Stimulated activated memory B cell treated with anti-CD40 and anti-IgM and Interleukin-4, amounts not matched to agents 10 μg/mL and 1 μg/mL and 100 μg/mL, for 72 hours (primary cell): ENCODE results near the gene TRIM44.
"Not testable (repeated sequence)": the region's sequence is repeated elsewhere in the genome, so short reads cannot be mapped to it uniquely, and the experiment has no call there.

Source experiments
- ATAC-seq: fragments of 150-1000 bp; cut with Tn5 transposase; 2 replicates; pipeline ENCODE4 v1.10.0; 2021
- H3K27ac Mint-ChIP-seq: one replicate; pipeline ENCODE4 v1.8.0; 2022; ENCODE audit warnings: mild to moderate bottlenecking, mixed read lengths
- H3K27me3 Mint-ChIP-seq: one replicate; pipeline ENCODE4 v1.8.0; 2022; ENCODE audit warnings: mixed read lengths
- H3K36me3 Mint-ChIP-seq: one replicate; pipeline ENCODE4 v1.8.0; 2022; ENCODE audit warnings: mixed read lengths
- H3K4me1 Mint-ChIP-seq: one replicate; pipeline ENCODE4 v1.8.0; 2022; ENCODE audit warnings: mixed read lengths
- H3K4me3 Mint-ChIP-seq: one replicate; pipeline ENCODE4 v1.8.0; 2022; ENCODE audit warnings: mild to moderate bottlenecking, moderate library complexity, mixed read lengths
- H3K9me3 Mint-ChIP-seq: one replicate; pipeline ENCODE4 v1.8.0; 2022; ENCODE audit warnings: mixed read lengths

Gene TRIM44

DNA sequence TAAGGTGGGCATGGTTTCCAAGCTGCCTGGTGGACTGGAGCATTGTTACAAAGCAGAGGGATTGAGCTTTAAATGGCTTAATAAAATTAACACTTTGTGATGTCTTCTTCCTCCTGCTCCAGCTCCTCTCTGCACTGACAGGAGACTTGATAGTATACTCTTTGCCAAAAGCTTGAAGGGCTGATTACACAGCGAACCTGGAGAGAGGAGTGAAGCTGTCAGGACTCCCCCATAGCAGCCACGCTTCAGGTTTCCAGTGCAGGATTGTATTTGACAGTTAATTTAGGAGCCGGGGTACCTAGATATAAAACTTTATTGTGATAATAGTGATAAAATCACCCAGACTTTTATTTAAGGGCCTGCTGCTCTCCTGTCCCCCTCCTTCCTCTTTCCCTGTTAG lies 50.0 kb downstream of the TRIM44 start:
- Mint-ChIP-seq H3K4me3 (no peak overlapping the region), H3K36me3 (peaks cover 34% of the 10 kb centered on the region), H3K27me3 (no peaks in the 10 kb centered on the region), H3K4me1 (peaks cover 34% of the 10 kb centered on the region), H3K9me3 (peaks cover 13% of the 10 kb centered on the region), H3K27ac (no peak overlapping the region)
- ATAC-seq: no peak

GRCh38 chr11:35714882-35715627 lies 52.5 kb downstream of the TRIM44 start:
- peaks cover 60% of the 10 kb centered on the region for H3K4me1 Mint-ChIP-seq
- peaks cover 16% of the 10 kb centered on the region for H3K9me3 Mint-ChIP-seq
- peaks cover 48% of the 10 kb centered on the region for H3K36me3 Mint-ChIP-seq
- peak overlapping the region; percentile 19 for H3K27ac Mint-ChIP-seq
- no peak overlapping the region for H3K4me3 Mint-ChIP-seq
- ATAC-seq: no peak
- no peaks in the 10 kb centered on the region for H3K27me3 Mint-ChIP-seq

GRCh38 chr11:35715677-35716076 lies 53.1 kb downstream of the TRIM44 start:
- Mint-ChIP-seq H3K9me3 (peaks cover 16% of the 10 kb centered on the region), H3K27ac (peak overlapping the region; percentile 19), H3K36me3 (peaks cover 47% of the 10 kb centered on the region), H3K4me1 (peaks cover 66% of the 10 kb centered on the region)
- not testable (repeated sequence) for ATAC-seq, H3K27me3 Mint-ChIP-seq, H3K4me3 Mint-ChIP-seq

- no peak for ATAC-seq
- peaks cover 16% of the 10 kb centered on the region for H3K9me3 Mint-ChIP-seq
- H3K36me3 Mint-ChIP-seq: peaks cover 42% of the 10 kb centered on the region
- H3K4me1 Mint-ChIP-seq: peaks cover 76% of the 10 kb centered on the region
- H3K4me3 Mint-ChIP-seq: no peak overlapping the region
- H3K27me3 Mint-ChIP-seq: no peaks in the 10 kb centered on the region
- H3K27ac Mint-ChIP-seq: peak overlapping the region; percentile 19
Measured at GRCh38 chr11:35717043-35717442, 54.5 kb downstream of the TRIM44 start.

DNA sequence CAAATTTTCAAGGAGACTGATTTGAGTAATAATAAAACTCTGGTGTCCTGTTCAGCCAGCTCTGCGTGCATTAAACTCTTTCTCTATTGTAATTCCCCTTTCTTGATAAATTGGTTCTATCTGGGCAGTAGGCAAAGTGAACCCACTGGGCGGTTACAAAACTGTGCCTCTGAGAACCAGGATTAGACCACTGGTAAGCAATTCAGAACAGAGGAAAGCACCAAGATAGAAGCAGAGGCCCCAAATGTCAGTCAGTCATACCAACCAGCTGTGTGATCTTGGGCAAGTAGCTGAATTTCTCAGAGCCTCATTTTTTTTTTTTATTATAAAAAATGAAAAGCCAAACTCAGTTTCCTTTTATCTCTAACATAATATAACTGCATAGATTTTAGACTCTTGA lies 54.9 kb downstream of the TRIM44 start:
- H3K27ac Mint-ChIP-seq: peak overlapping the region; percentile 19
- no peaks in the 10 kb centered on the region for H3K27me3 Mint-ChIP-seq
- H3K4me1 Mint-ChIP-seq: peaks cover 81% of the 10 kb centered on the region

DNA sequence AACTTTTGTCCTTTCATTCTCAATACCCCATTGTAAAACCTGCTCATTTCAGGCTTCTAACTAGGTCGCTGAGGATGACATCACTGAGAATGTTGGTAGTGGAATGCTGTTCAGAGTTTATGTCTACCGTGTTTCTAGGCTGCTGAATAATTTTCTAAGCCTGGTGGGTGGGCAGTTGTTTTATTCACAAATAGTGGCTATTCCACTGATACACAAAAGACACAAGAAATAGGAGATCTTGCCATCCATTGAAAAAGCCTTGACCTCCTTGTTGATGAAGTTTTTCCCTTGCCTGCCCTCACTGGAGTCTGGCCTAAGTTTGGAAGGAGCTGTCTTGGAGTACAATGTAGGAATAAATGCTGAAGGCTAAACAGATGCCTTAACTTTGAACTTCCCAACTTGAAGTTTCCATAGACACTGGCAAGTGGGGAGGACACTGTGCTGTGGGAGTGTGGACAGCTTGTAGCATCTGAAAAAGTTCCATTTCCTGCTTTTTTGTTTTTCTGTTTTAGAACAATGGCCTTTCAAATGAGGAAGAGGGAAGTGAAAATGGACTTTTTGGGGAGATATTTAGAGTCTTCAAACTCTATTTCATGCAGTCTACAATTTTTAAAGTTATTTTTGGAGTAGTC lies 59.2 kb downstream of the TRIM44 start:
- peak overlapping the region; percentile 91 for H3K27ac Mint-ChIP-seq

More for the DNA sequence above, 54.9 kb downstream of the TRIM44 start:
- no peak overlapping the region for H3K4me3 Mint-ChIP-seq
- ATAC-seq: peak; percentile 74
- H3K9me3 Mint-ChIP-seq: peaks cover 16% of the 10 kb centered on the region
- H3K36me3 Mint-ChIP-seq: peaks cover 42% of the 10 kb centered on the region

DNA sequence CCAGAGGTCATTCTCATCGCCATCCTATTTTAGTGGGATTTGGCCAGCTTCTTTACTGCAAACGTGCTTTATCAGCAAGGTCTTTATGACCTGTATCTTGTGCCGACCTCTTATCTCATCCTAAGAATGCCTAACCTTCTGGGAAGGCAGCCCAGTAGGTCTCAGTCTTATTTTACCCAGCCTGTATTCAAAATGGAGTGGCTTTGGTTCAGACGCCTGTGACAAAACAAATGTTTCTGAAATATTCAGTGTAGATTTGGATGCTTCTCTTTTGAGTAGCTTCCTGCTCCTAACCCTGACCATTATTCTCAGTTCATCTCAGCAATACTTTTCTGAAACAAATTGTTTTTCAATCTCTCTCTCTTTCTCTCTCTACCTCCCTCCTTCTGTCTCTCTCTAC lies 60.1 kb downstream of the TRIM44 start:
- no peak for ATAC-seq
- Mint-ChIP-seq H3K27ac (peak overlapping the region; percentile 91), H3K4me3 (no peak overlapping the region), H3K36me3 (peaks cover 45% of the 10 kb centered on the region), H3K27me3 (no peaks in the 10 kb centered on the region), H3K4me1 (peaks cover 58% of the 10 kb centered on the region), H3K9me3 (peaks cover 6% of the 10 kb centered on the region)

More for the DNA sequence above, 59.2 kb downstream of the TRIM44 start:
- H3K4me3 Mint-ChIP-seq: peak overlapping the region; percentile 0
- H3K9me3 Mint-ChIP-seq: peaks cover 6% of the 10 kb centered on the region
- H3K27me3 Mint-ChIP-seq: no peaks in the 10 kb centered on the region
- H3K4me1 Mint-ChIP-seq: peaks cover 67% of the 10 kb centered on the region
- H3K36me3 Mint-ChIP-seq: peaks cover 36% of the 10 kb centered on the region
- peak; percentile 70 for ATAC-seq

DNA sequence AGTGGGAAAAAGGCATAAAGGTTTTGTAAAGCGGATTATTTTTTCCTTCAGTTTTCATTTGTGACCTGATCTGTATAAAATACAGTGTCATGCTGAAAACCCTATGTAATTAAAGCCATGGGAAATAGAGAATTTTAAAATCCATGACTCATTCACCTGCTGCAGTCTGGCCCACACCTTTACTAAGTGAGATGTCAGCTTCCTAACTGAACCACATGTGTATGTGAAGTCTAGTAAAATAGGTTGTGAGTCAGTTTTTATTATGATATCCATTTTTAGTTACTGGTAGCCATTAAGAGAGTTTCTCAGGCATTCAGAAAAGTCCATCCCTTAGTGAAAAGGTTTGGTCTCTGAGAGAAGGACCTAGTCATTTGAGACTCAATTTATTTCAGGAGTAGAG lies 60.9 kb downstream of the TRIM44 start:
- Mint-ChIP-seq H3K27ac (peak overlapping the region; percentile 91), H3K4me1 (peaks cover 50% of the 10 kb centered on the region), H3K36me3 (peaks cover 50% of the 10 kb centered on the region), H3K9me3 (peaks cover 5% of the 10 kb centered on the region), H3K27me3 (no peaks in the 10 kb centered on the region), H3K4me3 (no peak overlapping the region)
- ATAC-seq: no peak

GRCh38 chr11:35723913-35724312 lies 61.3 kb downstream of the TRIM44 start:
- no peak overlapping the region for H3K4me3 Mint-ChIP-seq
- no peaks in the 10 kb centered on the region for H3K27me3 Mint-ChIP-seq
- no peak for ATAC-seq
- no peak overlapping the region for H3K27ac Mint-ChIP-seq
- H3K36me3 Mint-ChIP-seq: peaks cover 51% of the 10 kb centered on the region
- H3K4me1 Mint-ChIP-seq: peaks cover 50% of the 10 kb centered on the region
- peaks cover 3% of the 10 kb centered on the region for H3K9me3 Mint-ChIP-seq

- Mint-ChIP-seq H3K9me3 (peaks cover 8% of the 10 kb centered on the region), H3K27ac (no peak overlapping the region), H3K4me1 (peaks cover 33% of the 10 kb centered on the region), H3K27me3 (no peaks in the 10 kb centered on the region), H3K4me3 (no peak overlapping the region), H3K36me3 (peaks cover 58% of the 10 kb centered on the region)
- ATAC-seq: no peak
Measured at GRCh38 chr11:35725885-35726284, 63.3 kb downstream of the TRIM44 start.

- Mint-ChIP-seq H3K27ac (no peak overlapping the region), H3K4me3 (no peak overlapping the region), H3K9me3 (peaks cover 8% of the 10 kb centered on the region), H3K27me3 (no peaks in the 10 kb centered on the region), H3K4me1 (peaks cover 22% of the 10 kb centered on the region), H3K36me3 (peaks cover 67% of the 10 kb centered on the region)
- ATAC-seq: no peak
Measured at GRCh38 chr11:35727140-35727539, 64.6 kb downstream of the TRIM44 start.

GRCh38 chr11:35730254-35730653 lies 67.7 kb downstream of the TRIM44 start:
- H3K4me3 Mint-ChIP-seq: no peak overlapping the region
- H3K27ac Mint-ChIP-seq: no peak overlapping the region
- peaks cover 89% of the 10 kb centered on the region for H3K36me3 Mint-ChIP-seq
- ATAC-seq: no peak
- H3K9me3 Mint-ChIP-seq: peaks cover 10% of the 10 kb centered on the region
- H3K4me1 Mint-ChIP-seq: peaks cover 12% of the 10 kb centered on the region
- no peaks in the 10 kb centered on the region for H3K27me3 Mint-ChIP-seq

GRCh38 chr11:35734669-35735410 lies 72.3 kb downstream of the TRIM44 start:
- H3K9me3 Mint-ChIP-seq: peaks cover 11% of the 10 kb centered on the region
- no peak for ATAC-seq
- no peak overlapping the region for H3K4me3 Mint-ChIP-seq
- H3K27ac Mint-ChIP-seq: no peak overlapping the region
- peaks cover 6% of the 10 kb centered on the region for H3K4me1 Mint-ChIP-seq
- peaks cover 86% of the 10 kb centered on the region for H3K36me3 Mint-ChIP-seq
- H3K27me3 Mint-ChIP-seq: no peaks in the 10 kb centered on the region

- no peak for ATAC-seq
- no peaks in the 10 kb centered on the region for H3K27me3 Mint-ChIP-seq
- peaks cover 8% of the 10 kb centered on the region for H3K9me3 Mint-ChIP-seq
- H3K4me3 Mint-ChIP-seq: no peak overlapping the region
- H3K27ac Mint-ChIP-seq: no peak overlapping the region
- peaks cover 86% of the 10 kb centered on the region for H3K36me3 Mint-ChIP-seq
- H3K4me1 Mint-ChIP-seq: peaks cover 6% of the 10 kb centered on the region
Measured at GRCh38 chr11:35735411-35735810, 72.8 kb downstream of the TRIM44 start.

GRCh38 chr11:35735903-35736302 lies 73.3 kb downstream of the TRIM44 start:
- Mint-ChIP-seq H3K4me3 (no peak overlapping the region), H3K4me1 (peaks cover 6% of the 10 kb centered on the region), H3K9me3 (peaks cover 8% of the 10 kb centered on the region), H3K27me3 (no peaks in the 10 kb centered on the region), H3K27ac (no peak overlapping the region), H3K36me3 (peaks cover 86% of the 10 kb centered on the region)
- no peak for ATAC-seq
